ENCODE results near the gene STAMBPL1. TPM values are rescaled to one million over a fixed set of nuclear protein-coding genes. Genes with fewer than 3 reads are reported as not detected.

STAMBPL1 gene
- total RNA-seq, 1 experiment from 2014 or later = 0.54 TPM

- Mint-ChIP-seq H3K27me3 (ENCODE audit: insufficient read depth, unreplicated experiment) (peaks cover 9% of the 10 kb centered on the region), H3K4me3 (ENCODE audit: unreplicated experiment) (no peak overlapping the region), H3K36me3 (ENCODE audit: insufficient read depth, unreplicated experiment) (no peaks in the 10 kb centered on the region), H3K9me3 (ENCODE audit: unreplicated experiment) (no peaks in the 10 kb centered on the region), H3K4me1 (ENCODE audit: low read depth, unreplicated experiment) (no peaks in the 10 kb centered on the region), H3K27ac (ENCODE audit: unreplicated experiment) (no peak overlapping the region)
- no peaks in the 10 kb centered on the region for H3K9me3 ChIP-seq
- no peaks in the 10 kb centered on the region for H3K36me3 ChIP-seq (ENCODE audit: control insufficient read depth, insufficient read depth, low read length)
- H3K4me1 ChIP-seq = peaks cover 10% of the 10 kb centered on the region
- DNase-seq = no peak
- no peak for TF ChIP-seq CTCF (IDR thresholded peaks at IDR 0.05; ENCODE audit: insufficient read depth in 1 of 2, low read depth in 1 of 2, low read length in 1 of 2, severe bottlenecking in 1 of 2, unreplicated experiment in 1 of 2)
- ChIA-PET POLR2A (no interaction called here), CTCF (no interaction called here)
- no TSS peak for BruUV-seq (replicated peaks)
- intact Hi-C loops (cut with micrococcal nuclease; ENCODE audit: unreplicated experiment) = no loop called here
- no peak overlapping the region for H3K4me3 ChIP-seq (ENCODE audit: low read depth, low read length)
- no peaks in the 10 kb centered on the region for H3K27me3 ChIP-seq (replicated peaks; ENCODE audit: control insufficient read depth, insufficient read depth, low read length)
These were observed 10.8 kb downstream of the STAMBPL1 start for GRCh38 chr10:88890681-88891381.

- H3K4me3 Mint-ChIP-seq (ENCODE audit: unreplicated experiment) = no peak overlapping the region
- Histone ChIP-seq H3K36me3 (ENCODE audit: control insufficient read depth, insufficient read depth, low read length) (no peaks in the 10 kb centered on the region), H3K4me1 (peaks cover 25% of the 10 kb centered on the region), H3K27me3 (replicated peaks; ENCODE audit: control insufficient read depth, insufficient read depth, low read length) (no peaks in the 10 kb centered on the region), H3K9me3 (no peaks in the 10 kb centered on the region), H3K4me3 (ENCODE audit: low read depth, low read length) (no peak overlapping the region)
- H3K27ac Mint-ChIP-seq (ENCODE audit: unreplicated experiment) = no peak overlapping the region
- BruUV-seq (replicated peaks) = no TSS peak
- ChIA-PET POLR2A (no interaction called here), CTCF (no interaction called here)
- peaks cover 8% of the 10 kb centered on the region for H3K27me3 Mint-ChIP-seq (ENCODE audit: insufficient read depth, unreplicated experiment)
- H3K9me3 Mint-ChIP-seq (ENCODE audit: unreplicated experiment) = no peaks in the 10 kb centered on the region
- no peaks in the 10 kb centered on the region for H3K36me3 Mint-ChIP-seq (ENCODE audit: insufficient read depth, unreplicated experiment)
- no peak for TF ChIP-seq CTCF (IDR thresholded peaks at IDR 0.05; ENCODE audit: insufficient read depth in 1 of 2, low read depth in 1 of 2, low read length in 1 of 2, severe bottlenecking in 1 of 2, unreplicated experiment in 1 of 2)
- DNase-seq = no peak
- peaks cover 11% of the 10 kb centered on the region for H3K4me1 Mint-ChIP-seq (ENCODE audit: low read depth, unreplicated experiment)
- intact Hi-C loops (cut with micrococcal nuclease; ENCODE audit: unreplicated experiment) = no loop called here
These were observed 12.3 kb downstream of the STAMBPL1 start for GRCh38 chr10:88892222-88892967.

GRCh38 chr10:88893611-88894010 is 13.6 kb downstream of the STAMBPL1 start:
- TF ChIP-seq CTCF (IDR thresholded peaks at IDR 0.05; ENCODE audit: insufficient read depth in 1 of 2, low read depth in 1 of 2, low read length in 1 of 2, severe bottlenecking in 1 of 2, unreplicated experiment in 1 of 2) = no peak
- DNase-seq = no peak
- intact Hi-C loops (cut with micrococcal nuclease; ENCODE audit: unreplicated experiment) = no loop called here
- no TSS peak for BruUV-seq (replicated peaks)
- peaks cover 37% of the 10 kb centered on the region for H3K4me1 ChIP-seq
- Mint-ChIP-seq H3K9me3 (ENCODE audit: unreplicated experiment) (no peaks in the 10 kb centered on the region), H3K4me1 (ENCODE audit: low read depth, unreplicated experiment) (peaks cover 14% of the 10 kb centered on the region), H3K4me3 (ENCODE audit: unreplicated experiment) (no peak overlapping the region), H3K27me3 (ENCODE audit: insufficient read depth, unreplicated experiment) (peaks cover 4% of the 10 kb centered on the region), H3K27ac (ENCODE audit: unreplicated experiment) (no peak overlapping the region), H3K36me3 (ENCODE audit: insufficient read depth, unreplicated experiment) (no peaks in the 10 kb centered on the region)
- H3K27me3 ChIP-seq (replicated peaks; ENCODE audit: control insufficient read depth, insufficient read depth, low read length) = no peaks in the 10 kb centered on the region
- ChIA-PET POLR2A (no interaction called here), CTCF (no interaction called here)
- H3K36me3 ChIP-seq (ENCODE audit: control insufficient read depth, insufficient read depth, low read length) = no peaks in the 10 kb centered on the region
- H3K9me3 ChIP-seq = no peaks in the 10 kb centered on the region
- no peak overlapping the region for H3K4me3 ChIP-seq (ENCODE audit: low read depth, low read length)

All from Caco-2 (cell line).